Stomach (tissue), 9 donors: ENCODE data around the gene LAMC1. TPM values are rescaled to one million over a fixed set of nuclear protein-coding genes. Genes with fewer than 3 reads are reported as not detected.
A peak's percentile ranks its signal among the peaks of the same experiment; 100 is the strongest.
"Not testable (repeated sequence)": the region's sequence is repeated elsewhere in the genome, so short reads cannot be mapped to it uniquely, and the experiment has no call there.

Experiments
- DNase-seq, 2 donors: peaks; one replicate each; pipeline versions ENCODE4 v3.0.0 to v3.0.0-alpha.2; 2013 to 2019
- H3K27ac ChIP-seq, 5 donors: fragments of 200-600 bp in 4 of 5; sonication (generic) in 4 of 5; one replicate each; pipeline ENCODE4 v1.5.1; 2013 to 2019; ENCODE audit warnings: mild to moderate bottlenecking in 1 of 5, moderate library complexity in 1 of 5
- H3K27me3 ChIP-seq, 3 donors: fragments of 200-600 bp; sonication (generic); one replicate each; pipeline ENCODE4 v1.5.1; 2017 to 2019; ENCODE audit warnings: mixed run types in 1 of 3
- H3K36me3 ChIP-seq, 4 donors: fragments of 200-600 bp; sonication (generic); 1 replicate in 3 of 4; 2 replicates in 1 of 4; pipeline ENCODE4 v1.5.1; 2016 to 2019
- H3K4me1 ChIP-seq, 4 donors: fragments of 200-600 bp; sonication (generic); one replicate each; pipeline ENCODE4 v1.5.1; 2016 to 2019
- H3K4me3 ChIP-seq, 4 donors: fragments of 200-600 bp; sonication (generic) in 3 of 4; one replicate each; pipeline ENCODE4 v1.5.1; 2016 to 2019; ENCODE audit warnings: mild to moderate bottlenecking in 1 of 4
- H3K9me3 ChIP-seq, 4 donors: fragments of 200-600 bp; sonication (generic); one replicate each; pipeline ENCODE4 v1.5.1; 2016 to 2019
- EP300 ChIP-seq: sonication (generic); formaldehyde crosslinking; IDR thresholded peaks from one replicate; pipeline ENCODE4 v1.6.1; 2017; ENCODE audit warnings: antibody characterized with exemption
- POLR2A ChIP-seq, 4 donors: fragments of 450-650 bp; IDR thresholded peaks; one replicate each; pipeline ENCODE4 v1.6.1; 2016; ENCODE audit warnings: antibody characterized with exemption in 4 of 4, control low read depth in 2 of 4, mild to moderate bottlenecking in 1 of 4, moderate library complexity in 1 of 4
- POLR2AphosphoS5 ChIP-seq, 3 donors: sonication (generic); formaldehyde crosslinking; IDR thresholded peaks; one replicate each; pipeline ENCODE4 v1.6.1; 2016; ENCODE audit warnings: antibody characterized with exemption in 3 of 3
- WGBS, 5 donors: extraction: QIAGEN DNeasy Blood & Tissue Kit in 3 of 5; methylation state at CpG; one replicate each; pipeline versions ENCODE4 v1.1.5 to v1.1.7; 2013 to 2018; 5-methylcytosine and 5-hydroxymethylcytosine counted together
- intact Hi-C: fragments of 100-400 bp; cut with DNase I; formaldehyde crosslinking; loops from one replicate; pipeline ENCODE4 v1.15.1; 2023; ENCODE audit warnings: low total_unique reads
- polyA plus RNA-seq, 3 donors: library from polyadenylated mRNA; stranded (reverse); fragments of 200-250 nt; gene quantifications; one replicate each; pipeline ENCODE4 v1.2.3, GENCODE V29; 2013
- total RNA-seq, 5 donors: library from RNA; depleted of rRNA; stranded (reverse); fragments of >200 nt; gene quantifications; one replicate each; pipeline versions ENCODE4 v1.1.0 to v1.2.3, GENCODE V29; 2014 to 2016
- TF ChIP-seq, protein P1 (sequence below), 7 experiments: fragments of 450-650 bp in 4 of 7; fragments of 200-600 bp in 3 of 7; sonication (generic) in 3 of 7; IDR thresholded peaks; one replicate each; pipeline ENCODE4 v1.5.1; 2016 to 2019; ENCODE audit warnings: antibody characterized with exemption in 7 of 7, control low read depth in 2 of 7, mild to moderate bottlenecking in 1 of 7
- donor health status: healthy with polysubstance abuse.
- donor health status: Bipolar disorder and iron deficiency.
- donor health status: healthy.

The LAMC1 gene
- total and polyA plus RNA-seq, 8 donors = 11.7 to 355 (median 142) TPM

DNA sequence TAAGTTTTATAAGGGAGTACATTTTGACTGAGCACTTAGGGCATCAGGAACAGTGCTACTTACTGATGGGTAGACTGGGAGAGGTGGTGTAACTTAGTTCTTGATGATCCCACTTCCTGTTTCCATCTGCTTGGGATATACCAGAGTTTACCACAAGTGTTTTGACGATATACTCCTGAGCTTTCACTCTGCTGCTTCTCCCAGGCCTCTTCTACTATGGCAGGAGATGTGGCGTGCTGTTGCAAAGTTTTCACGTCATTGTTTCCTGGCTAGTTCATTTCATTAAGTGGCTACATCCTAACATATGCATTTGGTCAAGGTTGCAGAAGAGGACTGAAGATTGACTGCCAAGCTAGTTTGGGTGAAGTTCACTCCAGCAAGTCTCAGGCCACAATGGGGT lies 121.5 kb downstream of the LAMC1 start:
- Histone ChIP-seq H3K36me3 (peaks cover 18 to 32% (median 27%) of the 10 kb centered on the region in 4 donors), H3K4me3 (no peak overlapping the region), H3K27ac (peak overlapping the region in 2 of 5 donors; percentile 66 to 79), H3K4me1 (peaks cover 0 to 43% (median 22%) of the 10 kb centered on the region in 4 donors), H3K9me3 (no peaks in the 10 kb centered on the region), H3K27me3 (no peaks in the 10 kb centered on the region)
- no peak for TF ChIP-seq EP300
- TF ChIP-seq, protein P1, sequence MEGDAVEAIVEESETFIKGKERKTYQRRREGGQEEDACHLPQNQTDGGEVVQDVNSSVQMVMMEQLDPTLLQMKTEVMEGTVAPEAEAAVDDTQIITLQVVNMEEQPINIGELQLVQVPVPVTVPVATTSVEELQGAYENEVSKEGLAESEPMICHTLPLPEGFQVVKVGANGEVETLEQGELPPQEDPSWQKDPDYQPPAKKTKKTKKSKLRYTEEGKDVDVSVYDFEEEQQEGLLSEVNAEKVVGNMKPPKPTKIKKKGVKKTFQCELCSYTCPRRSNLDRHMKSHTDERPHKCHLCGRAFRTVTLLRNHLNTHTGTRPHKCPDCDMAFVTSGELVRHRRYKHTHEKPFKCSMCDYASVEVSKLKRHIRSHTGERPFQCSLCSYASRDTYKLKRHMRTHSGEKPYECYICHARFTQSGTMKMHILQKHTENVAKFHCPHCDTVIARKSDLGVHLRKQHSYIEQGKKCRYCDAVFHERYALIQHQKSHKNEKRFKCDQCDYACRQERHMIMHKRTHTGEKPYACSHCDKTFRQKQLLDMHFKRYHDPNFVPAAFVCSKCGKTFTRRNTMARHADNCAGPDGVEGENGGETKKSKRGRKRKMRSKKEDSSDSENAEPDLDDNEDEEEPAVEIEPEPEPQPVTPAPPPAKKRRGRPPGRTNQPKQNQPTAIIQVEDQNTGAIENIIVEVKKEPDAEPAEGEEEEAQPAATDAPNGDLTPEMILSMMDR (IDR thresholded peaks at IDR 0.05) = no peak
- no peak for TF ChIP-seq POLR2AphosphoS5 (IDR thresholded peaks at IDR 0.05)
- no peak for TF ChIP-seq POLR2A (IDR thresholded peaks at IDR 0.05)
- DNase-seq = peak in 1 of 2 donors; percentile 23
- 53 to 72% (median 65%) methylated on average over 3 of the region's 3 CpGs for WGBS, 5 donors
- intact Hi-C loops = no loop called here

DNA sequence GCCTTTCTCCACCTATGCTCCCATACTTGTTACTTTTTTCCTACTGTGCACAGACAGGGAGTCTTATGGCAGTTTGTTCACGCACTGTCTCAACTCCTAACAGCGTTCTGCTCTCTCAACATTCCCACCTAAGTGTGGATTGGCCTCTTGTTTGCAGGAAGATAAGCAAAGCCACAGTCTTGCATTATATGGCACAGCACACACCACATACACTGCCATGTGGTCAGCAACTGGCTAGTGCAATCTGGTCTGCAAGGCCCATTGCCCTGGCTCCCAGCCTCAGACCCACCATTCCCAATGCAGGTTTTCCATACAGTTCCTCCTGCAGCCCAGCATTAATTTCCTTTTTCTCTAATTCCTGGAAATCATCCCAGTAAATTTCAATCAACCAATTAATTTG lies 124.5 kb downstream of the LAMC1 start:
- intact Hi-C loops = no loop called here
- TF ChIP-seq POLR2A (IDR thresholded peaks at IDR 0.05) (no peak), POLR2AphosphoS5 (IDR thresholded peaks at IDR 0.05) (no peak), EP300 (no peak)
- TF ChIP-seq, protein P1 (IDR thresholded peaks at IDR 0.05) = no peak
- Histone ChIP-seq H3K27me3 (no peaks in the 10 kb centered on the region), H3K9me3 (no peaks in the 10 kb centered on the region), H3K4me3 (no peak overlapping the region), H3K4me1 (peaks cover 0 to 32% (median 10%) of the 10 kb centered on the region in 4 donors), H3K36me3 (peaks cover 4 to 11% (median 7%) of the 10 kb centered on the region in 4 donors), H3K27ac (peak overlapping the region in 3 of 5 donors; percentile 55 to 74 (median 67))
- no peak for DNase-seq
- 20 to 74% (median 70%) methylated on average over 2 of the region's 2 CpGs for WGBS, 5 donors

DNA sequence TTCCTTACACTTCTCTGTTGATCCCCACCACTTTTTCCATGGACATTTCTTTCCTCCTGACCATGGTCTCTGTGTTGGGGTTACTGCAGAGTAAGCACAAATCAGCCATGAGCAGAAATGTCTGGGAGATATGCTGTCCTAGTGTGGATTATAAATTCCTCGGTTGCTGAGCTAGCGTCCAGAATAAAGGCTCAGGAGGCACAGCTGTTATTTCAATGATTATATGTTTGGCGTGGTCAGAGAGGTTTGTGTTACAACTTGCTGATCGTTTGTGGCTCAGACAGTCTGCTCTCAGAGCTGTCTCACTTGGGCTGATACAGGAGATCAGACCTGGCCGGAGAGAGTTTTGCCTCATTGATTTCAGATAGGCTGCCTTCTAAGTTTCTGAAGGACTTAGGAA lies 125.4 kb downstream of the LAMC1 start:
- TF ChIP-seq EP300 (no peak), POLR2AphosphoS5 (IDR thresholded peaks at IDR 0.05) (peak in 1 of 3 donors; percentile 6)
- H3K9me3 ChIP-seq = no peaks in the 10 kb centered on the region
- intact Hi-C loops = no loop called here
- no peak overlapping the region for H3K4me3 ChIP-seq
- peaks cover 0 to 4% (median 0%) of the 10 kb centered on the region in 4 donors for H3K36me3 ChIP-seq
- no peaks in the 10 kb centered on the region for H3K27me3 ChIP-seq
- WGBS, 5 donors = 26 to 35% (median 29%) methylated on average over 5 of the region's 5 CpGs
- peaks cover 0 to 29% (median 10%) of the 10 kb centered on the region in 4 donors for H3K4me1 ChIP-seq
- peak overlapping the region in 4 of 5 donors; percentile 32 to 74 (median 61) for H3K27ac ChIP-seq
- peak in 1 of 2 donors; percentile 32 for DNase-seq

DNA sequence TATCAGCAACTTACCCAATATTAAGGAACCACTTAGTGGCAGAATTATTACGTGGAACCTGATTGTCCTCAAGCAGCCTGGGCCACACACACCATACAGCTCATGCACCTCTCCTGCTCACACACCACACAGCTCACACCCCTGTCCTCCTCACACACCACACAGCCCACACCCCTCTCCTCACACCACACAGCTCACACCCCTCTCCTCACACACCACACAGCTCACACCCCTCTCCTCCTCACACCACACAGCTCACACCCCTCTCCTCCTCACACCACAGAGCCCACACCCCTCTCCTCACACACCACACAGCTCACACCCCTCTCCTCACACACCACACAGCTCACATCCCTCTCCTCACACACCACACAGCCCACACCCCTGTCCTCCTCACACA lies 126.1 kb downstream of the LAMC1 start:
- WGBS, 5 donors = 48 to 81% (median 63%) methylated on average over 1 of the region's 1 CpG
- Histone ChIP-seq H3K27ac (peak overlapping the region; percentile 32 to 74 (median 55)), H3K4me3 (no peak overlapping the region), H3K27me3 (no peaks in the 10 kb centered on the region), H3K4me1 (peaks cover 0 to 24% (median 8%) of the 10 kb centered on the region in 4 donors), H3K9me3 (no peaks in the 10 kb centered on the region), H3K36me3 (peaks cover 0 to 4% (median 0%) of the 10 kb centered on the region in 4 donors)
- TF ChIP-seq EP300 (no peak), POLR2AphosphoS5 (IDR thresholded peaks at IDR 0.05) (no peak), POLR2A (IDR thresholded peaks at IDR 0.05) (no peak)
- TF ChIP-seq, protein P1 (IDR thresholded peaks at IDR 0.05) = no peak
- DNase-seq = peak in 1 of 2 donors; percentile 21
- intact Hi-C loops = no loop called here

DNA sequence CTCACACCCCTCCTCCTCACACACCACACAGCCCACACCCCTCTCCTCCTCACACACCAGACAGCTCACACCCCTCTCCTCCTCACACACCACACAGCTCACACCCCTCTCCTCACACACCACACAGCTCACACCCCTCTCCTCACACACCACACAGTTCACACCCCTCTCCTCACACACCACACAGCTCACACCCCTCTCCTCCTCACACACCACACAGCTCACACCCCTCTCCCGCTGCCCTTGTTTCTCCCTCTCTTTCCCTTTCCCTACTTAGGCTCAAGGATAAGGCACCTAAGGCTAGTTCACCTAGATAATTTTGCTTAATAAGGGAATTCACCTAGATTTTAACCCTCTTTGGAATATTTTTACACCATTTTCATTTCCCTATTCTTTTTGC lies 126.8 kb downstream of the LAMC1 start:
- H3K36me3 ChIP-seq, H3K4me3 ChIP-seq, H3K27me3 ChIP-seq, DNase-seq, H3K9me3 ChIP-seq, intact Hi-C loops: not testable (repeated sequence)
- H3K27ac ChIP-seq = peak overlapping the region in 1 of 5 donors; percentile 74
- 54 to 100% (median 81%) methylated on average over 1 of the region's 1 CpG for WGBS, 5 donors
- H3K4me1 ChIP-seq = peaks cover 0 to 19% (median 7%) of the 10 kb centered on the region in 4 donors
